Erythroblast (primary cell): ENCODE data around the gene C16orf54.

ENCODE experiments used
- GATA1 ChIP-seq: IDR thresholded peaks from 2 replicates; pipeline ENCODE4 v1.6.1; 2011; ENCODE audit warnings: low read depth, mild to moderate bottlenecking, control low read depth, low read length, moderate library complexity
- POLR2A ChIP-seq: IDR thresholded peaks from 2 replicates; pipeline ENCODE4 v1.6.1; 2011; ENCODE audit warnings: mild to moderate bottlenecking, low read length

DNA sequence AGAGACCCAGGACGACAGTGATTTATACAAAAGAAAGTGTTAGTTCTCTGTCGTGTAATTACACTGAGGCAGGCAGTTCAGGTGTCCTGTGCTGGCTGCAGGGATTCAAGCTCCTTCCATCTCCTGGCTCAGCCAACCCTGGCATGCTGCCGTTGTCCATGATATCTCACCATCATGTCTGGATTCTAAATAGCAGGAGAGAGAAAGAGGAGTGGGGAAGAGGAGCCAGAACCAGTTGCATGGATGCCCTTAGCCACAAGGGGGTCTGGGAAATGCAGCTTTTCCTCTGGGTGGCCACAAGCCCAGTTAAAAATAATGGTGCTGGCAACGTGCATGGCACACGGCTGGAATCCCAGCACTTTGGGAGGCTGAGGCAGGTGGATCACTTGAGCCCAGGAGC lies 9.7 kb downstream of the C16orf54 start:
- no peak for TF ChIP-seq POLR2A
- TF ChIP-seq GATA1: no peak
